Measurements from ENCODE around the gene COQ8A.

The COQ8A gene

DNA sequence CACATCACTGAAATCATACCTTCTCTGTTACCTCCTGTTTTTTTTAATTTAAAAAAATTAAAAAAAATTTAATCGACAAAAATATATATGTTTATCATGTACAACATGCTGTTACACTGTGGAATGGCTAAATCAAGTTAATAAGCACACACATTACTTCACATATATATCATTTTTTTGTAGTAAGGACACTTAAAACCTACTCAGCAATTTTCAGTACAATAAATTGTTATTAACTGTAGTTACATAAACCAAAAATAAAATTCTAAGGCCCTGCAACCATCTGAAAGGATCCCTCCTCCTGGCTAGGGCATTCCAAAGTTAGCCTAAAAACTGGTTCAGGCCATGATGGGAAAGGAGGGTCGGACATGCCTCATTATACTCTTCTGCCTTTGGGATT, 23.6 kb upstream of the COQ8A start:
- Histone ChIP-seq H2AFZ (ENCODE audit: low read depth, low read length) (no peak overlapping the region), H3K36me3 (ENCODE audit: insufficient read depth, low read length) (no peaks in the 10 kb centered on the region), H3K4me3 (ENCODE audit: low read depth in 1 of 2, low read length in 2 of 2) (no peak overlapping the region), H3K79me2 (ENCODE audit: insufficient read depth, low read length) (no peaks in the 10 kb centered on the region), H3K4me1 (ENCODE audit: insufficient read depth, low read length) (no peaks in the 10 kb centered on the region), H3K9me3 (ENCODE audit: insufficient read depth, low read length, severe bottlenecking) (no peaks in the 10 kb centered on the region), H3K27ac (ENCODE audit: low read length) (no peak overlapping the region), H3K9ac (ENCODE audit: low read depth, low read length) (no peak overlapping the region), H3K27me3 (ENCODE audit: insufficient read depth, low read length, poor library complexity) (peaks cover 18% of the 10 kb centered on the region), H3K4me2 (ENCODE audit: insufficient read depth, low read length) (no peak overlapping the region), H4K20me1 (ENCODE audit: insufficient read depth, low read length) (no peaks in the 10 kb centered on the region)
- ATAC-seq (ENCODE audit: insufficient read depth, low read depth) (no peak), DNase-seq (no peak)
- TF ChIP-seq EZH2 (IDR thresholded peaks at IDR 0.05; ENCODE audit: borderline replicate concordance, low read depth, low read length, severe bottlenecking) = no peak
- TF ChIP-seq, protein P1, sequence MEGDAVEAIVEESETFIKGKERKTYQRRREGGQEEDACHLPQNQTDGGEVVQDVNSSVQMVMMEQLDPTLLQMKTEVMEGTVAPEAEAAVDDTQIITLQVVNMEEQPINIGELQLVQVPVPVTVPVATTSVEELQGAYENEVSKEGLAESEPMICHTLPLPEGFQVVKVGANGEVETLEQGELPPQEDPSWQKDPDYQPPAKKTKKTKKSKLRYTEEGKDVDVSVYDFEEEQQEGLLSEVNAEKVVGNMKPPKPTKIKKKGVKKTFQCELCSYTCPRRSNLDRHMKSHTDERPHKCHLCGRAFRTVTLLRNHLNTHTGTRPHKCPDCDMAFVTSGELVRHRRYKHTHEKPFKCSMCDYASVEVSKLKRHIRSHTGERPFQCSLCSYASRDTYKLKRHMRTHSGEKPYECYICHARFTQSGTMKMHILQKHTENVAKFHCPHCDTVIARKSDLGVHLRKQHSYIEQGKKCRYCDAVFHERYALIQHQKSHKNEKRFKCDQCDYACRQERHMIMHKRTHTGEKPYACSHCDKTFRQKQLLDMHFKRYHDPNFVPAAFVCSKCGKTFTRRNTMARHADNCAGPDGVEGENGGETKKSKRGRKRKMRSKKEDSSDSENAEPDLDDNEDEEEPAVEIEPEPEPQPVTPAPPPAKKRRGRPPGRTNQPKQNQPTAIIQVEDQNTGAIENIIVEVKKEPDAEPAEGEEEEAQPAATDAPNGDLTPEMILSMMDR (IDR thresholded peaks at IDR 0.05; ENCODE audit: borderline replicate concordance, extremely low read depth, low read length, poor library complexity, severe bottlenecking) = no peak

DNA sequence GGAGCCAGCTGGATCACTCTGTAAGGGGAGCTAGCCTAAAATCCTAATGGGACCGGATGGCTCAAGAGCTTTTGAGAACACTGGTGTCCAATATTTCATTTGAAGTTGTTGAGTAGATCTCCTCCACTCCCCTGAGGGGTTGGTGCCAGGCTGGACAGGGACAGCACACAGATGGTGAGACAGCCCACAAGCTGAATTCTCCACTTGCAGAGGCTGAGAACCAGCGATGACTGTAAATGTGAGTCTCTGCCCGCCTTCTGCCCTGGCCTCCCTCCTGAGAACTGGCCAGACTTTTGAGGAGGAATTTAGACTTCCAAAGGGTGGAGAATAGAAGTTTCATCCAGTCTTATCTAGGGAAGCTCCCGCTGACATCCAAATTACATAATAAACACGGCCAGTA, 20.5 kb upstream of the COQ8A start:
- no peak overlapping the region for H3K27ac ChIP-seq (ENCODE audit: low read length)
- H3K4me1 ChIP-seq (ENCODE audit: insufficient read depth, low read length) = no peaks in the 10 kb centered on the region
- no peaks in the 10 kb centered on the region for H3K36me3 ChIP-seq (ENCODE audit: insufficient read depth, low read length)
- H3K4me3 ChIP-seq (ENCODE audit: low read depth in 1 of 2, low read length in 2 of 2) = no peak overlapping the region
- TF ChIP-seq EZH2 (IDR thresholded peaks at IDR 0.05; ENCODE audit: borderline replicate concordance, low read depth, low read length, severe bottlenecking) = no peak
- TF ChIP-seq, protein P1 (IDR thresholded peaks at IDR 0.05; ENCODE audit: borderline replicate concordance, extremely low read depth, low read length, poor library complexity, severe bottlenecking) = no peak
- H4K20me1 ChIP-seq (ENCODE audit: insufficient read depth, low read length) = no peaks in the 10 kb centered on the region
- no peak overlapping the region for H2AFZ ChIP-seq (ENCODE audit: low read depth, low read length)
- H3K79me2 ChIP-seq (ENCODE audit: insufficient read depth, low read length) = no peaks in the 10 kb centered on the region
- H3K9ac ChIP-seq (ENCODE audit: low read depth, low read length) = no peak overlapping the region
- H3K4me2 ChIP-seq (ENCODE audit: insufficient read depth, low read length) = no peak overlapping the region
- peaks cover 14% of the 10 kb centered on the region for H3K27me3 ChIP-seq (ENCODE audit: insufficient read depth, low read length, poor library complexity)
- no peak for ATAC-seq (ENCODE audit: insufficient read depth, low read depth)
- no peaks in the 10 kb centered on the region for H3K9me3 ChIP-seq (ENCODE audit: insufficient read depth, low read length, severe bottlenecking)
- DNase-seq = no peak

DNA sequence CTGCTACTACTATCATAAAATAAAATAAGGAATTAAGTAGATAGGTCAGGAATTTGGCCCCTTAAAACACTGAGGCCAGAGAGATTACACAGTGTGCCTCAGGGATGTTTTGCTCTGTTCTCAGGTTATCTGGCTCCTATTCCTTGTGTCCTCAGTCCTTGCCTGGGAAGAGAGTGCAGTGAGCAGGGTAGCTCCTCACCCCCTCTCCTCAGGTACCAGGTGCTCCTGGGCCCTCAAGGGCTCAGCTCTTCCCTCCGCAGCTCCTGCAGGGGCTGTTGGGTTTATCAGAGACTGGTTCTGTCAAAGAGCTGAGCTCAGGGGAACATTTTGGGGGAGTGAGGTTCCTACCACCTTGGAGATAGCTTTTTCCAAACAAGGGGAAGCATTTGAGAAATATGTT, 20.1 kb upstream of the COQ8A start:
- peaks cover 14% of the 10 kb centered on the region for H3K27me3 ChIP-seq (ENCODE audit: insufficient read depth, low read length, poor library complexity)
- no peaks in the 10 kb centered on the region for H3K9me3 ChIP-seq (ENCODE audit: insufficient read depth, low read length, severe bottlenecking)
- DNase-seq = no peak
- no peak overlapping the region for H3K27ac ChIP-seq (ENCODE audit: low read length)
- no peak overlapping the region for H2AFZ ChIP-seq (ENCODE audit: low read depth, low read length)
- no peak for ATAC-seq (ENCODE audit: insufficient read depth, low read depth)
- no peaks in the 10 kb centered on the region for H3K36me3 ChIP-seq (ENCODE audit: insufficient read depth, low read length)
- no peak for TF ChIP-seq EZH2 (IDR thresholded peaks at IDR 0.05; ENCODE audit: borderline replicate concordance, low read depth, low read length, severe bottlenecking)
- TF ChIP-seq, protein P1 (IDR thresholded peaks at IDR 0.05; ENCODE audit: borderline replicate concordance, extremely low read depth, low read length, poor library complexity, severe bottlenecking) = no peak
- H3K4me1 ChIP-seq (ENCODE audit: insufficient read depth, low read length) = no peaks in the 10 kb centered on the region
- H3K4me2 ChIP-seq (ENCODE audit: insufficient read depth, low read length) = no peak overlapping the region
- H3K79me2 ChIP-seq (ENCODE audit: insufficient read depth, low read length) = no peaks in the 10 kb centered on the region
- H4K20me1 ChIP-seq (ENCODE audit: insufficient read depth, low read length) = no peaks in the 10 kb centered on the region
- no peak overlapping the region for H3K4me3 ChIP-seq (ENCODE audit: low read depth in 1 of 2, low read length in 2 of 2)
- H3K9ac ChIP-seq (ENCODE audit: low read depth, low read length) = no peak overlapping the region

DNA sequence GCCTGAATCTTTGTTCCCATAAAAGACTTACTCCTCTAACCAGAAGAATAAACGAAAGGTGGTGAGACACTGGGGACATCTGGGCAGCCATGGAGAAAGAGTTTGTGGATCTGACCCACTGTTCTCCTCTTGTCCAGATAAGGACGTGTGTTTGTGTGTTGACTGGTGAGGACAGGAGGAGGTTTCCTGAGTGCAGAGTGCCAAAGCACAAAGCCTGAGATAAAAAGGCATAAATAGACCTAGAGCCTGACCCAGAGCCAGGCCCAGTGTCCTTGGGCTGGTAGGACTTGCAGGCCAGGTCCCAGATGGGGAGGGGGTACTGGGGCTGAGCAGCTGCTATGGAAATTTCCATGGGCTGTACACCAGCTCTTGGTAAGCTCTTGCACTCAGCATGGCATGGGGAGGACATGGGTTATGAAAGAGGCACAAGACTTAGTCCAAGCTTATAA, 19.6 kb upstream of the COQ8A start:
- DNase-seq (no peak), ATAC-seq (ENCODE audit: insufficient read depth, low read depth) (no peak)
- Histone ChIP-seq H3K27me3 (ENCODE audit: insufficient read depth, low read length, poor library complexity) (peaks cover 10% of the 10 kb centered on the region), H3K27ac (ENCODE audit: low read length) (no peak overlapping the region), H3K4me2 (ENCODE audit: insufficient read depth, low read length) (no peak overlapping the region), H4K20me1 (ENCODE audit: insufficient read depth, low read length) (no peaks in the 10 kb centered on the region), H3K4me1 (ENCODE audit: insufficient read depth, low read length) (no peaks in the 10 kb centered on the region), H3K79me2 (ENCODE audit: insufficient read depth, low read length) (no peaks in the 10 kb centered on the region), H3K4me3 (ENCODE audit: low read depth in 1 of 2, low read length in 2 of 2) (no peak overlapping the region), H2AFZ (ENCODE audit: low read depth, low read length) (no peak overlapping the region), H3K36me3 (ENCODE audit: insufficient read depth, low read length) (no peaks in the 10 kb centered on the region), H3K9me3 (ENCODE audit: insufficient read depth, low read length, severe bottlenecking) (no peaks in the 10 kb centered on the region), H3K9ac (ENCODE audit: low read depth, low read length) (no peak overlapping the region)
- no peak for TF ChIP-seq EZH2 (IDR thresholded peaks at IDR 0.05; ENCODE audit: borderline replicate concordance, low read depth, low read length, severe bottlenecking)
- TF ChIP-seq, protein P1 (IDR thresholded peaks at IDR 0.05; ENCODE audit: borderline replicate concordance, extremely low read depth, low read length, poor library complexity, severe bottlenecking) = no peak

Data from DND-41 (cell line).